T-helper 1 cell treated with Interleukin-12 subunit alpha and Interleukin-12 subunit beta and Interleukin-4 antibody, amounts not matched to agents 30 μg/mL and 1 μg/mL, for 36 hours (primary cell): Measurements from ENCODE around the gene LPP.

Experiments
- H3K27ac Mint-ChIP-seq: one replicate; pipeline ENCODE4 v1.8.0; 2021; ENCODE audit warnings: mild to moderate bottlenecking, mixed read lengths
- H3K27me3 Mint-ChIP-seq: one replicate; pipeline ENCODE4 v1.8.0; 2021; ENCODE audit warnings: low read depth, mixed read lengths
- H3K36me3 Mint-ChIP-seq: one replicate; pipeline ENCODE4 v1.8.0; 2021; ENCODE audit warnings: low read depth, mixed read lengths
- H3K4me1 Mint-ChIP-seq: one replicate; pipeline ENCODE4 v1.8.0; 2021; ENCODE audit warnings: low read depth, mixed read lengths
- H3K4me3 Mint-ChIP-seq: one replicate; pipeline ENCODE4 v1.8.0; 2021; ENCODE audit warnings: mild to moderate bottlenecking, moderate library complexity, mixed read lengths
- H3K9me3 Mint-ChIP-seq: one replicate; pipeline ENCODE4 v1.8.0; 2021; ENCODE audit warnings: mixed read lengths

LPP gene

GRCh38 chr3:188931036-188931435 is 777.1 kb downstream of the LPP start:
- H3K4me1 Mint-ChIP-seq = peaks cover 4% of the 10 kb centered on the region
- peaks cover 2% of the 10 kb centered on the region for H3K9me3 Mint-ChIP-seq
- no peak overlapping the region for H3K27ac Mint-ChIP-seq
- H3K27me3 Mint-ChIP-seq = no peaks in the 10 kb centered on the region
- H3K36me3 Mint-ChIP-seq = no peaks in the 10 kb centered on the region
- H3K4me3 Mint-ChIP-seq = no peak overlapping the region

- Mint-ChIP-seq H3K4me1 (peaks cover 4% of the 10 kb centered on the region), H3K36me3 (no peaks in the 10 kb centered on the region), H3K9me3 (no peaks in the 10 kb centered on the region), H3K4me3 (no peak overlapping the region), H3K27ac (no peak overlapping the region), H3K27me3 (no peaks in the 10 kb centered on the region)
These were observed 777.6 kb downstream of the LPP start for GRCh38 chr3:188931531-188931930.

- no peaks in the 10 kb centered on the region for H3K9me3 Mint-ChIP-seq
- no peak overlapping the region for H3K27ac Mint-ChIP-seq
- H3K4me1 Mint-ChIP-seq = peaks cover 4% of the 10 kb centered on the region
- no peaks in the 10 kb centered on the region for H3K36me3 Mint-ChIP-seq
- no peak overlapping the region for H3K4me3 Mint-ChIP-seq
- no peaks in the 10 kb centered on the region for H3K27me3 Mint-ChIP-seq
These were observed 781.0 kb downstream of the LPP start for GRCh38 chr3:188934989-188935388.

GRCh38 chr3:188936597-188937107 is 782.7 kb downstream of the LPP start:
- Mint-ChIP-seq H3K36me3 (no peaks in the 10 kb centered on the region), H3K9me3 (peaks cover under 1% of the 10 kb centered on the region), H3K27ac (no peak overlapping the region), H3K4me1 (no peaks in the 10 kb centered on the region), H3K4me3 (no peak overlapping the region), H3K27me3 (peaks cover under 1% of the 10 kb centered on the region)

GRCh38 chr3:188937389-188937788 is 783.4 kb downstream of the LPP start:
- no peak overlapping the region for H3K27ac Mint-ChIP-seq
- H3K36me3 Mint-ChIP-seq = no peaks in the 10 kb centered on the region
- no peaks in the 10 kb centered on the region for H3K4me1 Mint-ChIP-seq
- peaks cover 5% of the 10 kb centered on the region for H3K27me3 Mint-ChIP-seq
- peaks cover 3% of the 10 kb centered on the region for H3K9me3 Mint-ChIP-seq
- H3K4me3 Mint-ChIP-seq = no peak overlapping the region

- no peaks in the 10 kb centered on the region for H3K4me1 Mint-ChIP-seq
- no peak overlapping the region for H3K4me3 Mint-ChIP-seq
- peaks cover 3% of the 10 kb centered on the region for H3K9me3 Mint-ChIP-seq
- no peaks in the 10 kb centered on the region for H3K36me3 Mint-ChIP-seq
- no peak overlapping the region for H3K27ac Mint-ChIP-seq
- peaks cover 5% of the 10 kb centered on the region for H3K27me3 Mint-ChIP-seq
These were observed 785.0 kb downstream of the LPP start for GRCh38 chr3:188938999-188939398.

- H3K4me1 Mint-ChIP-seq = peaks cover 3% of the 10 kb centered on the region
- no peak overlapping the region for H3K27ac Mint-ChIP-seq
- H3K36me3 Mint-ChIP-seq = no peaks in the 10 kb centered on the region
- H3K9me3 Mint-ChIP-seq = peaks cover 3% of the 10 kb centered on the region
- peaks cover 11% of the 10 kb centered on the region for H3K27me3 Mint-ChIP-seq
- H3K4me3 Mint-ChIP-seq = no peak overlapping the region
These were observed 786.0 kb downstream of the LPP start for GRCh38 chr3:188939814-188940572.
